ENCODE data around the gene CDH22. TPM values are rescaled to one million over a fixed set of nuclear protein-coding genes. Genes with fewer than 3 reads are reported as not detected.

CDH22 gene
- total and polyA plus RNA-seq, 9 of the 15 experiments (the other 6 are each of a cell fraction or from before 2014, with no cell fraction given): 0.07 to 0.08 TPM; not detected in 7

GRCh38 chr20:46179862-46180261 is 128.4 kb downstream of the CDH22 start:
- FAIRE-seq: no peak
- POLR2A ChIA-PET: interaction anchor here (0.8 to 1.6 kb wide), 2 partner anchors 84 to 162 kb away, joined by 3 to 4 read pairs; no protein-coding TSS in a partner anchor

More at GRCh38 chr20:46179862-46180261, 128.4 kb downstream of the CDH22 start:
- in situ Hi-C loops (cut with MboI) (no loop called here), intact Hi-C loops (cut with micrococcal nuclease) (no loop called here)
- no peak for DNase-seq (ENCODE audit: extremely low read depth in 1 of 4, low spot score in 3 of 4)
- WGBS (ENCODE audit: insufficient coverage, low coverage, missing lambda C conversion rate): 0% methylated on average over 8 of the region's 8 CpGs
- no peak for ATAC-seq
- no TSS peak for BruUV-seq (replicated peaks)
- Histone ChIP-seq H3K9me3 (replicated peaks; ENCODE audit: control insufficient read depth, insufficient read depth, low read depth, low read length) (no peaks in the 10 kb centered on the region), H3K27me3 (ENCODE audit: control insufficient read depth in 2 of 2, insufficient read depth in 2 of 2, low read length in 2 of 2) (peaks cover 14 to 62% of the 10 kb centered on the region in 2 experiments), H3K36me3 (ENCODE audit: control insufficient read depth, insufficient read depth, low read length) (no peaks in the 10 kb centered on the region), H3K4me1 (replicated peaks in 1 of 2; ENCODE audit: control insufficient read depth in 2 of 2, insufficient read depth in 2 of 2, low read length in 2 of 2) (peaks cover 0 to 1% of the 10 kb centered on the region in 2 experiments; a peak in 1 of 5 replicates), H3K9ac (ENCODE audit: insufficient read depth in 1 of 2, low read depth in 2 of 2, low read length in 2 of 2) (no peak overlapping the region), H3K79me2 (ENCODE audit: control insufficient read depth, insufficient read depth, low read length) (no peaks in the 10 kb centered on the region), H3K4me2 (ENCODE audit: insufficient read depth, low read length) (no peak overlapping the region), H3K27ac (ENCODE audit: extremely low read depth, low read depth, low read length) (no peak overlapping the region), H4K20me1 (replicated peaks; ENCODE audit: control insufficient read depth, insufficient read depth, low read length) (peaks cover 13% of the 10 kb centered on the region; the same call in 1 of the 2 replicates), H3K4me3 (no peak overlapping the region), H3K9me1 (ENCODE audit: control insufficient read depth, insufficient read depth, low read length) (no peaks in the 10 kb centered on the region), H2AFZ (ENCODE audit: low read depth, low read length) (no peak overlapping the region)
- CTCF ChIA-PET (ENCODE audit: low intra/inter-chr PET ratio): no interaction called here
- TF ChIP-seq NFIC (IDR thresholded peaks at IDR 0.05): peak; percentile 39; the same call in 1 of the 2 replicates
- TF ChIP-seq ZNF592 (IDR thresholded peaks at IDR 0.05): no peak
